ENCODE results near the gene SUN1.

- TF ChIP-seq ZC3H10 (CRISPR knock-in tag; IDR thresholded peaks at IDR 0.05) (no peak), GLIS3 (CRISPR knock-in tag; IDR thresholded peaks at IDR 0.05) (no peak), PATZ1 (CRISPR knock-in tag; IDR thresholded peaks at IDR 0.05; ENCODE audit: borderline replicate concordance) (no peak), BACH2 (CRISPR knock-in tag; IDR thresholded peaks at IDR 0.05; ENCODE audit: borderline replicate concordance) (no peak), SNAI2 (CRISPR knock-in tag; IDR thresholded peaks at IDR 0.05) (no peak), ISL1 (CRISPR knock-in tag; IDR thresholded peaks at IDR 0.05) (no peak), ZNF8 (CRISPR knock-in tag; IDR thresholded peaks at IDR 0.05) (no peak), CSRNP3 (CRISPR knock-in tag; IDR thresholded peaks at IDR 0.05) (no peak)
- TF ChIP-seq, protein P1, sequence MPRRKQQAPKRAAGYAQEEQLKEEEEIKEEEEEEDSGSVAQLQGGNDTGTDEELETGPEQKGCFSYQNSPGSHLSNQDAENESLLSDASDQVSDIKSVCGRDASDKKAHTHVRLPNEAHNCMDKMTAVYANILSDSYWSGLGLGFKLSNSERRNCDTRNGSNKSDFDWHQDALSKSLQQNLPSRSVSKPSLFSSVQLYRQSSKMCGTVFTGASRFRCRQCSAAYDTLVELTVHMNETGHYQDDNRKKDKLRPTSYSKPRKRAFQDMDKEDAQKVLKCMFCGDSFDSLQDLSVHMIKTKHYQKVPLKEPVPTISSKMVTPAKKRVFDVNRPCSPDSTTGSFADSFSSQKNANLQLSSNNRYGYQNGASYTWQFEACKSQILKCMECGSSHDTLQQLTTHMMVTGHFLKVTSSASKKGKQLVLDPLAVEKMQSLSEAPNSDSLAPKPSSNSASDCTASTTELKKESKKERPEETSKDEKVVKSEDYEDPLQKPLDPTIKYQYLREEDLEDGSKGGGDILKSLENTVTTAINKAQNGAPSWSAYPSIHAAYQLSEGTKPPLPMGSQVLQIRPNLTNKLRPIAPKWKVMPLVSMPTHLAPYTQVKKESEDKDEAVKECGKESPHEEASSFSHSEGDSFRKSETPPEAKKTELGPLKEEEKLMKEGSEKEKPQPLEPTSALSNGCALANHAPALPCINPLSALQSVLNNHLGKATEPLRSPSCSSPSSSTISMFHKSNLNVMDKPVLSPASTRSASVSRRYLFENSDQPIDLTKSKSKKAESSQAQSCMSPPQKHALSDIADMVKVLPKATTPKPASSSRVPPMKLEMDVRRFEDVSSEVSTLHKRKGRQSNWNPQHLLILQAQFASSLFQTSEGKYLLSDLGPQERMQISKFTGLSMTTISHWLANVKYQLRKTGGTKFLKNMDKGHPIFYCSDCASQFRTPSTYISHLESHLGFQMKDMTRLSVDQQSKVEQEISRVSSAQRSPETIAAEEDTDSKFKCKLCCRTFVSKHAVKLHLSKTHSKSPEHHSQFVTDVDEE (CRISPR knock-in tag; IDR thresholded peaks at IDR 0.05), result no peak
These were observed 37.1 kb downstream of the SUN1 start for GRCh38 chr7:869348-869747.

Data from SK-N-SH treated with all-trans-retinoic acid at 6 μM for 48 hours (cell line).